22Rv1 (cell line): ENCODE results near the gene ADAM29.

Source experiments
- H3K27ac ChIP-seq: fragments of 450-650 bp; 2 replicates; pipeline ENCODE4 v1.5.1; 2017
- CTCF ChIP-seq: fragments of 450-650 bp; IDR thresholded peaks from 2 replicates; pipeline ENCODE4 v1.5.1; 2017; ENCODE audit warnings: mild to moderate bottlenecking
- ZFX ChIP-seq: fragments of 450-650 bp; IDR thresholded peaks from 2 replicates; pipeline ENCODE4 v1.6.1; 2017; ENCODE audit warnings: antibody characterized with exemption, borderline replicate concordance

The ADAM29 gene

GRCh38 chr4:174928575-174929253 is 10.6 kb downstream of the ADAM29 start:
- no peak overlapping the region for H3K27ac ChIP-seq
- TF ChIP-seq ZFX (no peak), CTCF (no peak)

- H3K27ac ChIP-seq, result no peak overlapping the region
- TF ChIP-seq CTCF, result no peak
- TF ChIP-seq ZFX, result no peak
Measured at GRCh38 chr4:174929346-174929745, 11.2 kb downstream of the ADAM29 start.

- no peak for TF ChIP-seq ZFX
- TF ChIP-seq CTCF, result no peak
- no peak overlapping the region for H3K27ac ChIP-seq
Measured at GRCh38 chr4:174930895-174931294, 12.7 kb downstream of the ADAM29 start.

GRCh38 chr4:174933083-174933482 is 14.9 kb downstream of the ADAM29 start:
- TF ChIP-seq CTCF (no peak), ZFX (no peak)

GRCh38 chr4:174934360-174934759 is 16.2 kb downstream of the ADAM29 start:
- no peak overlapping the region for H3K27ac ChIP-seq
- TF ChIP-seq ZFX (no peak), CTCF (no peak)

More at GRCh38 chr4:174933083-174933482, 14.9 kb downstream of the ADAM29 start:
- no peak overlapping the region for H3K27ac ChIP-seq

- H3K27ac ChIP-seq, result no peak overlapping the region
- TF ChIP-seq ZFX (no peak), CTCF (no peak)
Measured at GRCh38 chr4:174935607-174936006, 17.4 kb downstream of the ADAM29 start.

GRCh38 chr4:174940002-174940401 is 21.8 kb downstream of the ADAM29 start:
- H3K27ac ChIP-seq, result no peak overlapping the region
- TF ChIP-seq ZFX (no peak), CTCF (no peak)
